NCI-H526 (cell line): ENCODE measurements around the gene UBE2J2.

Source experiments
- DNase-seq, 2 experiments: peaks; one replicate each; lab custom pipeline; 2025; lab: John Stamatoyannopoulos, UW

UBE2J2 gene

GRCh38 chr1:1239614-1240347, 33.9 kb downstream of the UBE2J2 start:
- no peak for DNase-seq

- DNase-seq, result no peak
These were observed 34.4 kb downstream of the UBE2J2 start for GRCh38 chr1:1239227-1239613.

- no peak for DNase-seq
These were observed 34.9 kb downstream of the UBE2J2 start for GRCh38 chr1:1238702-1239178.

- DNase-seq, result peak; percentile 62 to 91
These were observed 35.6 kb downstream of the UBE2J2 start for GRCh38 chr1:1237874-1238701.

GRCh38 chr1:1236945-1237873, 36.4 kb downstream of the UBE2J2 start:
- DNase-seq, result no peak

- DNase-seq, result peak in 1 of 2 experiments; percentile 39
These were observed 37.4 kb downstream of the UBE2J2 start for GRCh38 chr1:1236176-1236763.

- no peak for DNase-seq
These were observed 38.5 kb downstream of the UBE2J2 start for GRCh38 chr1:1235016-1235744.

- DNase-seq, result no peak
These were observed 39.4 kb downstream of the UBE2J2 start for GRCh38 chr1:1234180-1234808.

- DNase-seq, result no peak
These were observed 40.1 kb downstream of the UBE2J2 start for GRCh38 chr1:1233567-1233892.

- DNase-seq, result peak in 1 of 2 experiments; percentile 57
These were observed 40.7 kb downstream of the UBE2J2 start for GRCh38 chr1:1232796-1233566.

GRCh38 chr1:1232208-1232795, 41.4 kb downstream of the UBE2J2 start, which contains the start of gene B3GALT6:
Gene B3GALT6 (plus strand): TSS chr1:1232237. CDS start chr1:1232279, 42 bp downstream.
- peak in 1 of 2 experiments; percentile 75 for DNase-seq

GRCh38 chr1:1231400-1232207, 42.0 kb downstream of the UBE2J2 start, which contains the start of gene SDF4:
Gene SDF4 (minus strand): TSS chr1:1232001. CDS start chr1:1228772, 3,229 bp downstream.
- peak; percentile 79 to 98 for DNase-seq

- no peak for DNase-seq
These were observed 42.8 kb downstream of the UBE2J2 start for GRCh38 chr1:1230656-1231399.

GRCh38 chr1:1229770-1230169, 43.9 kb downstream of the UBE2J2 start:
- no peak for DNase-seq

GRCh38 chr1:1228596-1229321, 44.9 kb downstream of the UBE2J2 start:
- DNase-seq, result no peak

GRCh38 chr1:1228187-1228586, 45.5 kb downstream of the UBE2J2 start:
- no peak for DNase-seq

GRCh38 chr1:1227386-1227785, 46.3 kb downstream of the UBE2J2 start:
- no peak for DNase-seq
